Panc1 (cell line): ENCODE measurements around the gene TGIF2. TPM values are rescaled to one million over a fixed set of nuclear protein-coding genes. Genes with fewer than 3 reads are reported as not detected.

Experiments
- ATAC-seq: fragments of 200-7000 bp; cut with Tn5 transposase; 2 replicates; pipeline ENCODE4 v1.9.1; 2020; ENCODE audit warnings: mild to moderate bottlenecking, moderate library complexity
- BruUV-seq: library from RNA; stranded (reverse); fragments of 400-500 nt; replicated peaks from 2 replicates; lab custom pipeline; 2021; lab: Mats Ljungman, UMichigan
- CTCF ChIA-PET: fragments of 300-600 bp; sonication (Branson Sonifier 250); formaldehyde crosslinking; loops from one replicate; lab custom pipeline; 2022; ENCODE audit warnings: antibody characterized with exemption; lab: Charles Lee
- POLR2A ChIA-PET: fragments of 300-600 bp; sonication (Branson Sonifier 250); formaldehyde crosslinking; loops from one replicate; lab custom pipeline; 2022; ENCODE audit warnings: antibody characterized with exemption; lab: Charles Lee
- DNase-seq: peaks from one replicate; pipeline ENCODE4 v3.0.0-alpha.2; 2010; ENCODE audit warnings: low read depth, low spot score
- H3K27ac ChIP-seq: 2 replicates; pipeline ENCODE4 v1.5.1; 2011; ENCODE audit warnings: mild to moderate bottlenecking, low read length, inconsistent platforms
- H3K27me3 ChIP-seq: fragments of 200-500 bp; sonication (Bioruptor generic); 2 replicates; pipeline ENCODE4 v1.6.0; 2014; ENCODE audit warnings: low read length, inconsistent platforms; ENCODE audit not compliant: control insufficient read depth, insufficient read depth
- H3K36me3 ChIP-seq: fragments of 200-500 bp; sonication (Bioruptor generic); 2 replicates; pipeline ENCODE4 v1.5.1; 2014; ENCODE audit warnings: inconsistent platforms, mild to moderate bottlenecking, low read length, moderate library complexity; ENCODE audit not compliant: control insufficient read depth, insufficient read depth
- H3K4me1 ChIP-seq: 2 replicates; pipeline ENCODE4 v1.5.1; 2011; ENCODE audit warnings: inconsistent platforms, mild to moderate bottlenecking, low read length, moderate library complexity; ENCODE audit not compliant: control insufficient read depth, insufficient read depth
- H3K4me3 ChIP-seq, 2 experiments: 2 replicates each; pipeline ENCODE4 v1.5.1; 2011 to 2012; ENCODE audit warnings: low read depth in 2 of 2, low read length in 2 of 2, mild to moderate bottlenecking in 2 of 2, inconsistent platforms in 1 of 2, moderate library complexity in 1 of 2
- H3K9me3 ChIP-seq: fragments of 200-500 bp; sonication (Bioruptor generic); 2 replicates; pipeline ENCODE4 v1.5.1; 2014; ENCODE audit warnings: low read depth, mild to moderate bottlenecking, inconsistent platforms, low read length, moderate library complexity; ENCODE audit not compliant: control insufficient read depth, insufficient read depth
- CTCF ChIP-seq: fragments of 450-650 bp; IDR thresholded peaks from 2 replicates; pipeline ENCODE4 v1.5.1; 2017; ENCODE audit warnings: mild to moderate bottlenecking
- POLR2AphosphoS5 ChIP-seq: IDR thresholded peaks from 2 replicates; pipeline ENCODE4 v1.6.1; 2012; ENCODE audit warnings: mild to moderate bottlenecking, low read depth, low read length, moderate library complexity
- REST ChIP-seq, 2 experiments: IDR thresholded peaks; 2 replicates each; pipeline ENCODE4 v1.6.1; 2011 to 2012; ENCODE audit warnings: low read depth in 2 of 2, control low read depth in 1 of 2, low read length in 1 of 2, mild to moderate bottlenecking in 1 of 2, moderate library complexity in 1 of 2; ENCODE audit not compliant: insufficient read depth in 1 of 2
- SIN3A ChIP-seq: IDR thresholded peaks from 2 replicates; pipeline ENCODE4 v1.6.1; 2012; ENCODE audit warnings: low read depth, mild to moderate bottlenecking, low read length, moderate library complexity, borderline replicate concordance; ENCODE audit not compliant: insufficient read depth
- TCF7L2 ChIP-seq: IDR thresholded peaks from 2 replicates; pipeline ENCODE4 v1.6.1; 2011; ENCODE audit warnings: mild to moderate bottlenecking, low read depth, low read length, inconsistent platforms
- in situ Hi-C: cut with HindIII; loops from 2 replicates; pipeline ENCODE4 v1.10.0; 2016; ENCODE audit warnings: low sequenced_read_pairs, low pct_unique_long_range_greater_than_20kb
- intact Hi-C: fragments of 100-400 bp; cut with micrococcal nuclease; formaldehyde crosslinking; loops from one replicate; pipeline ENCODE4 v1.10.0; 2022; ENCODE audit not compliant: unreplicated experiment
- total RNA-seq: library from RNA; stranded (reverse); gene quantifications from one replicate; pipeline ENCODE4 v1.2.1, GENCODE V29; 2021; ENCODE audit not compliant: unreplicated experiment

The TGIF2 gene
- total RNA-seq, 1 experiment from 2014 or later: 18.0 TPM

GRCh38 chr20:36601540-36601939 lies 28.1 kb downstream of the TGIF2 start:
- no peak for TF ChIP-seq POLR2AphosphoS5
- no peak for TF ChIP-seq SIN3A
- no peak for TF ChIP-seq CTCF
- TF ChIP-seq TCF7L2: no peak
- TF ChIP-seq REST (IDR thresholded peaks at IDR 0.05; ENCODE audit: insufficient read depth in 1 of 2, low read depth in 2 of 2, low read length in 1 of 2): no peak
- peaks cover 5% of the 10 kb centered on the region; the same call in 1 of the 2 replicates for H3K36me3 ChIP-seq
- DNase-seq (no peak), ATAC-seq (no peak)
- CTCF ChIA-PET: no interaction called here
- no peaks in the 10 kb centered on the region for H3K27me3 ChIP-seq
- H3K27ac ChIP-seq: no peak overlapping the region
- POLR2A ChIA-PET: no interaction called here
- BruUV-seq: no TSS peak
- intact Hi-C loops: no loop called here
- H3K9me3 ChIP-seq: no peaks in the 10 kb centered on the region
- in situ Hi-C loops: no loop called here
- H3K4me1 ChIP-seq: 0 out of 2 replicates have a peak, but pooled peaks cover 2% of the 10 kb centered on the region
- no peak overlapping the region for H3K4me3 ChIP-seq

GRCh38 chr20:36604952-36605398 lies 31.6 kb downstream of the TGIF2 start:
- in situ Hi-C loops (no loop called here), intact Hi-C loops (no loop called here)
- peaks cover 10% of the 10 kb centered on the region; the same call in 1 of the 2 replicates for H3K36me3 ChIP-seq
- peak overlapping the region; percentile 89 for H3K27ac ChIP-seq
- H3K27me3 ChIP-seq: no peaks in the 10 kb centered on the region
- TSS peak; percentile 96 for BruUV-seq
- peak overlapping the region; percentile 97 for H3K4me3 ChIP-seq
- ChIA-PET CTCF (interaction anchor here (0.5 to 1.3 kb wide), 5 partner anchors 11 to 142 kb away, joined by 3 to 9 read pairs (median 4); no protein-coding TSS in a partner anchor), POLR2A (interaction anchor here (0.6 to 0.7 kb wide), 2 partner anchors 38 to 46 kb away, joined by 7 read pairs; no protein-coding TSS in a partner anchor)
- H3K9me3 ChIP-seq: no peaks in the 10 kb centered on the region
- DNase-seq: no peak
- peak; percentile 27 for ATAC-seq
- H3K4me1 ChIP-seq: peaks cover 7% of the 10 kb centered on the region; the same call in 1 of the 2 replicates
- TF ChIP-seq TCF7L2: no peak
- no peak for TF ChIP-seq POLR2AphosphoS5
- TF ChIP-seq SIN3A: no peak
- TF ChIP-seq REST (IDR thresholded peaks at IDR 0.05; ENCODE audit: insufficient read depth in 1 of 2, low read depth in 2 of 2, low read length in 1 of 2): no peak
- TF ChIP-seq CTCF: no peak
